GM12892 (cell line): Measurements from ENCODE around the gene ESF1.

Source experiments
- POLR2A ChIP-seq: IDR thresholded peaks from 2 replicates; pipeline ENCODE4 v1.6.1; 2011; ENCODE audit warnings: low read depth, low read length, control low read depth
- POLR2AphosphoS5 ChIP-seq: IDR thresholded peaks from 2 replicates; pipeline ENCODE4 v1.6.1; 2011; ENCODE audit warnings: low read depth, low read length, control low read depth
- TAF1 ChIP-seq: IDR thresholded peaks from 2 replicates; pipeline ENCODE4 v1.6.1; 2011; ENCODE audit warnings: low read depth, mild to moderate bottlenecking, control low read depth, low read length, borderline replicate concordance

DNA sequence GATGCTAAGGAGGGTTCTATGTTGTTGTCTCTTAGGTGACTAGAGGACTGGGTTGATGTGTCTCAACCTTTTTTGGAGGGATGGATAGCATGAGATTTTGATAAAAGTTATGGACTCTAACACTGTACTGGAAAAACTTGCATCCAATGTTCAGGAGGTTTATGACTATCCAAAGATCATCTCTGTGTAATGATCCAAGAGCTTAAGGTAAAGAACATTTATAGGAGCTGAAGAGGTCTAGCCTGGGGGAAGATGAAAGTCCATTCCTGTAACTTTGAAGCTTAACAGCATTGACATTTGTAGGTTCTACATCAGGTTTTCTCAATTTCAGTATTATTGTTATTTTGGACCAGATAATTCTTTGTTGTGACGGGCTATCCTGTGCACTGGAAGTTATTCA lies 48.9 kb downstream of the ESF1 start:
- TF ChIP-seq POLR2A (no peak), POLR2AphosphoS5 (no peak), TAF1 (no peak)
